GM19023 (cell line): ENCODE measurements around the gene TOMM20L.
A peak's percentile ranks its signal among the peaks of the same experiment; 100 is the strongest.

Source experiments
- ATAC-seq: cut with Tn5 transposase; IDR thresholded peaks from one replicate; pipeline ENCODE4 v1.9.1; 2021; ENCODE audit warnings: mild to moderate bottlenecking, moderate library complexity; ENCODE audit not compliant: unreplicated experiment

TOMM20L gene

GRCh38 chr14:58426670-58427280, 31.0 kb downstream of the TOMM20L start:
- ATAC-seq = peak; percentile 44

- ATAC-seq = peak; percentile 92
Measured at GRCh38 chr14:58427281-58428117, 31.8 kb downstream of the TOMM20L start, which contains the start of the genes KIAA0586 and TIMM9. KIAA0586 (plus strand) TSS chr14:58427719; CDS start chr14:58428265, 546 bp downstream. TIMM9 (minus strand) TSS chr14:58427531; CDS start chr14:58411945, 15,586 bp downstream.

GRCh38 chr14:58428118-58428683, 32.5 kb downstream of the TOMM20L start:
- ATAC-seq = no peak

GRCh38 chr14:58430156-58430555, 34.4 kb downstream of the TOMM20L start:
- ATAC-seq = no peak

- ATAC-seq = no peak
Measured at GRCh38 chr14:58439476-58439875, 43.7 kb downstream of the TOMM20L start.

GRCh38 chr14:58444627-58445026, 48.9 kb downstream of the TOMM20L start:
- ATAC-seq = no peak

- no peak for ATAC-seq
Measured at GRCh38 chr14:58455593-58456265, 60.0 kb downstream of the TOMM20L start.
